Measurements from ENCODE around the gene REPIN1.

GRCh38 chr7:150379441-150380379, 11.1 kb downstream of the REPIN1 start:
- no peak; the same call in 1 of the 2 replicates for TF ChIP-seq POLR2A (IDR thresholded peaks at IDR 0.05; ENCODE audit: low read length)
- TF ChIP-seq BHLHE40 (IDR thresholded peaks at IDR 0.05; ENCODE audit: low read depth, low read length) = no peak
- no peak for TF ChIP-seq CTCF (IDR thresholded peaks at IDR 0.05)
- TF ChIP-seq MAFK (IDR thresholded peaks at IDR 0.05; ENCODE audit: partially characterized antibody) = no peak
- TF ChIP-seq CHD2 (IDR thresholded peaks at IDR 0.05; ENCODE audit: low read length, partially characterized antibody) = no peak
- no peak for TF ChIP-seq RCOR1 (IDR thresholded peaks at IDR 0.05; ENCODE audit: low read depth, low read length)
- TF ChIP-seq CBX8 (IDR thresholded peaks at IDR 0.05) = no peak
- TF ChIP-seq EP300 (IDR thresholded peaks at IDR 0.05) = no peak
- TF ChIP-seq E2F6 (IDR thresholded peaks at IDR 0.05; ENCODE audit: borderline replicate concordance, low read depth) = no peak
- no peak for TF ChIP-seq HMGXB4 (CRISPR knock-in tag; IDR thresholded peaks at IDR 0.05; ENCODE audit: borderline replicate concordance)
- TF ChIP-seq ESRRA (IDR thresholded peaks at IDR 0.05; ENCODE audit: borderline replicate concordance, low read length) = no peak
- TF ChIP-seq POLR2AphosphoS2 (conservative IDR thresholded peaks at IDR 0.05; ENCODE audit: low read length) = no peak
- TF ChIP-seq PHF8 (IDR thresholded peaks at IDR 0.05; ENCODE audit: borderline replicate concordance, low read depth) = no peak

All from A549 (cell line).